Midbrain (tissue), 1 donor: Measurements from ENCODE around the gene NYAP2.

Experiments used
- DNase-seq: peaks from one replicate; lab custom pipeline; 2025; lab: John Stamatoyannopoulos, UW

The NYAP2 gene

DNA sequence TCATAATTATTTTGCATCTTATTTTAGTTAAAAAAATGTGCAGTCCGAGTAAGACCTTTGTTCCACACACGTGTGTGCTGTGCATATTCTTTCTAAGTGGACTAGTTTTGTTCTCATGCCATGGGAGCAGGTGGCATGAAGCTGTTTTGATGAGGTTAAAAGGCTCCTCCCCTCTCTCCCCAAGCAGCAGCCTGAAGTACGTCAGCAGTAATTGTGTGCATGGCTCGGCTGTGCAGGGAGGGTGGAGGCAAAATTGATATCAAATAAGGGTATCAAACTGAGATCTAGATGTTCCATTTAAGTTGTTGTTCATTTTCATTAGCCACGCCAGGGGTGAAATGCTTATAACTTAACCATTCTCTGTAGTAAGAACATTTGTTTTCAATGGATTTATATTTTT, at the start of gene NYAP2:
TSS of gene NYAP2 (plus strand) at position 207 of the 400 bp plus-strand sequence. CDS start 9,171 bp downstream, outside the sequence.
- DNase-seq: no peak

DNA sequence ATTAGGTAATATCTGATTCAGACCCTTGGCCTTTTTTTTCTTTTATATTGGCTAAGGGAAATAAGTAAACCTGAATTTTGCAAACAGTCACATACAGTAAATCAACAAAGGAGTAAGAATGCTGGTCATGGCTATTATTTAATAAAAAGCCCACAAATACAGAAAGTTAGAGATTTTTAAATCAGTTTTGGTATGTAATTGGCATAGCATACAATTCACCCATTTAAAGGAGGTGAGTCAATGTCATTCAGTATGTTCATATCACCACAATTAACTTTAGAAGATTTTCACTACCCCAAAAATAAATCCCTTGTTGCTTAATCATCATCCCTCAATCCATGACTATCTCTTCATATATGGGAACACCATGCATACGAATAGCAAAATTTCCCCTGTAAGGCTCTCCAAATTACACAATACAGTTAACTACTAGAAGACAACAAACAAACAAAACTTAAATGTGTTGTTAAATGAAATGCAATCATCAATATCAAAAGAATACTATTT, 45.9 kb upstream of the NYAP2 start:
- DNase-seq: no peak

DNA sequence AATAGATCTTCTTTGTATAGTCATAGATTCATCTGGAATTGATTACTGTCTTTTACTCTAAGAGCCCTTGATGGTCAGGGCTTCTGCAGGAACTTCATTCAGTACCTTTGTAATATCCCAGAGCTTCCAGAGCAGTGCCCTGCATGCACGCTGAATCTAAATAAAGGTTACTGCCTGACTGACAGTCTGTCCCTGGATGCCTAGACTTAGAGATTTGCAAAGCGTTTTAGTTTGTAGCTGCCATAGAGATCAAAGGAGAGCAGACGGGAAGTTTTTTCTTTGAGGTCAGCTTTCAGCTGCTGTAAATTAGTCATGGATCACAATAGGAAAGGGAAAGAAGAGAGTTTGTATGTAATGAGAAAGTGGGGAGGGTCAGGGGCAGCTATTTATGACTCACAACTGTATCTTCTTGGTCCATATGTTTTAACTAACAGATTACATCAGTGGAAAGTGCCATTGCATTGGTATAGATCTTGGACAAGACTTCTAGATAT, 45.2 kb upstream of the NYAP2 start:
- no peak for DNase-seq

DNA sequence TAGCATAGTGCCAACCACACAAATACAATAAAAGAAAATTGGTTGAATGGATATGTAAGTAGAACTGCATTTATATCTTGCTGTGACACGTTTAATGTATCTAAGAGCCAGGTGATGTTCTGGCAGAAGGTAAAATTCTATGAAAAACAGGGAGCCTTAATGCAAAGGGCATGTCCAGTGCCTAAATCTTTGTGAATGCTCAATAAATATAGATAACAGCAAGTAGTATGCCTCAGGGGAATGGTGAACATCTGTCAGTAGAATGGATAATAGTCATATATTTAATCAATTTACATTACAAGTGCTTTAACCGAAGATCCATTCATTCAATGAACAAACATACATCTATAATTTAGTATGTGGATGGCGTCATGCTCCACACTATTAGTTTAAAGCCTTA, 43.7 kb upstream of the NYAP2 start:
- no peak for DNase-seq

DNA sequence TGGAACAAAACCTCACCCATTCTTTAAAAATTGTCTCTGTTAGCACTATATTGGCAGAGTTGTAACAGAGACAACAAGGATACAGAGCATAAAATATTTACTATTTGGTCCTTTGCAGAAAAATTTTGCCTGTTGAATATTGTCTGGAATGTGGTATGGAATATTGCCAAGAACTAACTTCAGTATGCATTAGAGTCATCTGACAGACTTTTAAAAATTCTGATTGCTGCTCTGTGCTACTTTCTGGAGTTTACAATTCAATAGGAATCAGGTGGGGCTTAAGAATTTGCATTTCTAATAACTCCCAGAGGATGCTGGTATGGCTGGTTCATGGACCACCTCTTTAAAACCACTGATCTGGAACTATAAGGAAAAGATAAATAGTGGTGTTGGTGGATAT, 32.8 kb upstream of the NYAP2 start:
- DNase-seq: no peak

DNA sequence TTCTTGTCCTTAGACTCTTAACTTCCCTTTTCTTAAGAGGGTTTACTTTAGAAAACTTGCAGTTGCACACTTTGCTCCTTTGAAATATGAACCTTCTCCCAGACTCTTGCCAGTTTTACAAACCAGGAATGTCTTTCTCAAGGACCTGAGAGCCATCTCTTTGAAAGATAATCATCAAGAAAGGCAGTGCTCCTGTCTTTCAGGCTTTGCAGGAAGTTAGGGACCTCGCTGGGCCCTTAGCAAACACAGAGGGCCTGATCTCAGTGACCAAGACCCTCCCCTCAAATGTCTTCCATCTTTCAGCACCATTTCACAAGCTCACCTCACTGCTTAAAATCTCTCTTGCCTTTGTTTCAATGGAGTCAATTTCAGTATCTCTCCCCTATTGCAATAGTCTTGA, 32.0 kb upstream of the NYAP2 start:
- no peak for DNase-seq

DNA sequence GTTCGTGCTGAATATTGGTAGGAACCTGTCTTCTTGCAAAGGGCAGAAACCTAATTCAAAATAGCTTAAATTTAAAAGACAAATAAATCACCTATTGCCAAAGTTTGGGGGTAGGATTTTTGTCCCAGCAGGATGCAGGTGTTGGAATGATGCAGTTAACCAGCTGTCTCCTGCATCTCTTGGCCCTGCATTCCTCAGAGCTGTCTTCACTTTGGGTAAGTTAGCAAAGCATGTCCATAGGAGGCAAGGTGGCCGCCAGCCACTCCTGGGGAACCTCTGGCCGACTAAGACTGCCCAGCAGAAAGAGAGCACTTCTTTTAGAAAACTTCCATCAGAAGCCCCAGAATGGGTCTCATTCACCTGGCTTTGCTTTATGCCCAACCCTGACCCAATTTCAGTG, 20.5 kb upstream of the NYAP2 start:
- no peak for DNase-seq

DNA sequence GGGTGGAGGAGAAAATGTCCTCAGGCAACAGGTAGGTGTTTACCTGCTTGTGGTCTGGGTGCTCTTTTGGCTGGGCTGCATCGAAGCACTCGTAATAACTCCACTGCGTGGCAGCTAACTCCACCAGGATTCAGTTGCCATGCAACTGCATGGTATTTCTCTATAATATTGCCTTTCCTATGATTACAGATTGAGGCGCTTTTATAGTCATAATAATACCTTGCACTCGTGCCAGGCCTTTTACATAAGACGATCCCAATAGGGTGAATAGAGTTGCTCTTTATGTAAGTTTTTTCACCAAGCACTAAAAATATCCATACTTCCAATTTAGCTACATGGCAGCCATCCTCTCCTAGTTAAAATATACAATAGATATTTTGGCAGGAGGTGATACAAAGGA, 19.7 kb upstream of the NYAP2 start:
- no peak for DNase-seq

DNA sequence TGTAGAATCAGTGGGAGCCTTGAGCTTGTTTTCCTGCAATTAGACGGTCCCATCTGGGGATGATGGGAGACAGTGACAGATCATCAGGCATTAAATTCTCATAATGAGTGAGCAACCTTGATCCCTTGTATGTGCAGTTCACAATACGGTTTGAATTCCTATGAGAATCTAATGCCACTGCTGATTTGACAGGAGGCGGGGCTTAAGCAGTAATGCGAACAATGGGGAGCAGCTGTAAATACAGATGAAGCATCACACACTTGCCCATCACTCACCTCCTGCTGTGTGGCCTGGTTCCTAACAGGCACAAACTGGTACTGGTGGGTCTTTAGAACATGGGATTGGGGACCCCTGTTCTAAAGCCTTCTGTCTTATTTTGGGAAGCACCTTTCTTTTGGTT, 17.9 kb upstream of the NYAP2 start:
- no peak for DNase-seq

DNA sequence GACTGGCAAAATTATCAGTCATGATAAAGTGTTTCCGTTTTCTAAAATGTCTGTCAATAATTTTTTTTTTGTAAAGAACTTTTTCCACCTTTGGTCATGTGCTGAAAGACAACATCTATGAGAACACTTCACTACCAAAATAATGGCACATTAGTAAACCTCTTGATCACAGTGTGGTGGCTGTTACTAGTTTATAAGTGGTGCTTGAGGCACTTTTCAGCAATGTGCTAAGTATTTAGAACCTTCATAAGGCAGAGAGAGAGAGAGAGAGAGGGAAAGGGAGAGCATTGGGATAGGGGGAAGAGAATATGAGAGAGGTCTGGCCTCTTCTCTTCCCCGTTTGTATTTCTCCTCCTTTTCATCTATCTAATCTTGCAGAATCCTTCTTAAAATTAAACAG, 1.1 kb upstream of the NYAP2 start:
- DNase-seq: no peak

DNA sequence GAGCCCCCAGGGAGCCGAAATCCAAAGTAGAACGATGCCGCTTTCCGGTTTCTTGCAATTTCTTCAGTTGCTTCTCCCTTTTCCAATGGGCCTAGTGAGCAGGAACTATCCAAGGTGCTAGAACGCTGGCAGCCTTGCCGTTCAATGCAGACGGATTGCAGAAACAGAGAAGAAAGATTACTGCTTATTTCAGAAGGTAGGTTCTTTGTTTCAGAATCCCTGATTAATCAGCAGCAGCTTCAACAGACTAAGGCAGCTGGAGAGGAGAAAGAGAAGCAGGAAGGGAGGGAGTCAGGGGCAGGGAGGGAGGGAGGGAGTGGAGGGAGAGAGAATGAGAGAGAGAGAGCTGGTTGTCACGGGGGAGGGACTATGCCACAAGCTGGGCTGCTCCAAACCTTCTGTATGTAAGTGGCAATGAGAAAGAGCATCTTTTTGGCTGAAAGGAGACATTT, 576 bp downstream of the NYAP2 start:
- peak; percentile 61 for DNase-seq

DNA sequence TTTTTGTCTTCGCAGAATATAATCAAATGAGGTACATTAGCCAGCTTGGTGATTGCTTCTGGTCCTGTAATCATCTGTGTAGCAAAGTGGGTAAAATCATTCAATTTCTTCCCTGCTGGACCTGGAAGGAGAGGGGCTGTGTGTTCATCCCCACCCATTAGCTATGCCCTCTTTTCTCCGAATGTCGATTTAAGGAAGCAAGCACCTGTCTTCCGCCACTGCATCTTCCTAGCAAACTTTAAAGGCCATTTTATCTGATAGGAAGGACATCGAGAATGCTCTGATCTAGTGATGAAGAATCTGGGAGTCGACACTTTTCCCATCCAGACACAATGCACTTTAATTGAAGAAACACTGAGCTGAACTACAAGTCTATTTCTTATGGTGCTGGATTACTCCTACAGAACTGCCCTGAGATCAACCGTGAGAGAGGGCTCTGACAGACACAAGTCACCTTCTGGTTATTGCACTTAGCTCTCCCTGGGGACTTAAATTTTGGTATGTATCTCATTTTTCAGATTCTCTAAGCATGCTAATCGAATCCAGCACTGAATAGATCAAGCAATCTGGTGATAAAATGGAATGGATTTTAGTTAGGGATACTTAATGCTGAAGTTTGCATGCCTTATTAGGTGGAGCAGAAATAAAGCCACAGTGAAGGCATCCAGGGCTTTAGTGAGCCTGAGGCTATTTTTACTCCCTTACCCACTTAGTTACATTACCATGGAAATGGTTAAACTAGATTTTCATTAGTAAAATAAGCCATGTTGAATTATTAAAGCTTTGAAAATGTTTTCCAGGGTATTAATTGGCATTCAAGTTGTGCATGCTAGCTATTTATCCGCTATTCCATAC, 1.3 kb downstream of the NYAP2 start:
- DNase-seq: no peak

DNA sequence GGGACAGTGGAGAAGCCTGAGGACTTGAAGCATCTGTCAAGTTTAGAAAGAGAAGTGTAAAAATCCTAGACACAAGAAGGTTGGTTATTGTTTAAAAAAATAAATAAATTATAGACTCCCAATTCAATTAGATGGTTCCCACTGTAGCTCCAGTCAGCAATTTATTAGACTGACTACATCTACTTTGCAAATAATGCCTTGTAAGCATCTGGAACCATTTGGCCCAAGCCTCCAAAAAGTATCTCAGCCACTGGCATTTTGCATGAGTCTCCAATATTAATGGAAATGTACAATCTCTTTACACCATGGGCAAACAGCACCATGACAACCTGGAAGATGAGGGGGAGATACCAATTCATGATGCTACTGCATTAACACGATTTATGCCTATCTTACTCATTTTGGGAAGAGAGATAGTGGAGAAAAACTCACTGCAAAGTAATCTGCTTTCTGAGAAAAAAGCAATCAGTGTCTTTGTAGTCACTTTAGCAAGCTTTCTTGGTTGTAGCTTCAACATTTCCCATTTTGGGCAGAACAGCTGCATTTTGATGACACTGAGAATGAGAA, 2.8 kb downstream of the NYAP2 start:
- no peak for DNase-seq

DNA sequence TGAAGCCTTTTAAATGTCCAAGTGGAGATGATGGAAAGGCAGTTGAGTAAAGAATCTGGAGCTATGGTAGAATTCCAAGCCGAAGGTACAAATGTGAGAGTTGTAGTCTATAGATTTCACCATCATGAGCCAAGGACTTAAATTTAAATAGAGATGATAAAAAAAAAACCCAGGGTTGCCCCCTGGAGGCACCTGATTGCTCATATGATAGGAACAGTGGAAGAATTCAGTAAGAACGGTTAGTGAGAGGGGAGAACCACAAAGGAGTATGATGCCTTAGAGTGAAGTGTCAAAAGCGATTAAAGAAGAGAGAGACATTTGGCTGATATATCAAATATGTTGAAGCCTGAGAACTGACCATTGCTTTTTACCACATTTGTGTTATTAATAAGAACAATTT, 11.9 kb downstream of the NYAP2 start:
- no peak for DNase-seq

DNA sequence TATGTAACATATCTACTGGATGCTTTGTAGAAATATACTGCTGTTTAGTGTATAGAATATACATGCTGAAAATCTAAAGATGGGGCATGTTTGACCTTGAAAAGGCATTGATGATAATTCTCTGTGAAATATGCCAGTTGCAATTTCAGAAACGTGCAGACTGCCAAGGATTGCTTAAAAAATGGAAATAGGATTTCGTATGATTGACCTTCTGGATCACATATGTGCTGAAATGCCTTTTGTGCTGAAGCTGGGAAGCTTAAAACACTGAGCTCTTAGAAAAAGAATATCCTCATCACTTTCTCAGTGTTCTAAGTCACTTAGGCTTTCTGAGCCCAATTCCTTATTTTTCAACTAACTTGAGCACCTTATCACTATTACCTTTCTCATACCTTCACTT, 14.3 kb downstream of the NYAP2 start:
- DNase-seq: no peak

DNA sequence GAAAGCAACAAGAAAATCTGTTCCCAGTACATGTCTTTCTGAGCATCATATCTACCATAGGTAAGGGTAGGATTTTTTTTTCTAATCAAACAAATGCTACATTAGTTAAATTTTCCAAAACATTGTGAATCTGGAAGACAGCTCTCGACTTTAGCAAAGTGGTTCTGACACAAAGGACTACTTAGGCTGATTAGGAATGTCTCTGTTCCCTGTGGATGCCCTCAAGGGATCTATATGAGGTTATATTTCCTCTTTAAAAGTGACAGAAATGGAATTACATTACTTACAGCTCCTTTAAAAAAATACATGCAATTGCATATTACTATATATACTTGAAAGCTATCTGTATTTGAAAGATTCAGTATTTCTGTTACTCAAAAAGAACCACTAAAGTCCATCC, 15.4 kb downstream of the NYAP2 start:
- DNase-seq: no peak

DNA sequence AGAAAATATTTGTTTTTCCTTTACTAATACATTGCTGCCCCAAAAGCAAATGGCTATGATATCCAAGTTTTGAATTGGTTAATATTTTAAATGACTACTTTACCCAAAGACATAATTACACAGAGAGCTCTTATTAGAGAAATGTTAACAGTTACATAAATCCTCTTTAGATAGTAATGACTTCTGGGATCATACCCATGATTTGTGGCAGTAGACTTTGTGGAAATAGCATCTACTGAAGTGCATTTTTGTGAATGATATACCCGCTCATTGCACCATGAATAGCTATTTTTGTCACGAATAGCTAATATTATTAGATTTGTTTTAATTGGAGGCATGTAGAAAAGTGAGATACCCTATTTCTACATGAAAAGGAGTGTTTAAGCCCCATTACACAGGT, 15.8 kb downstream of the NYAP2 start:
- DNase-seq: no peak

DNA sequence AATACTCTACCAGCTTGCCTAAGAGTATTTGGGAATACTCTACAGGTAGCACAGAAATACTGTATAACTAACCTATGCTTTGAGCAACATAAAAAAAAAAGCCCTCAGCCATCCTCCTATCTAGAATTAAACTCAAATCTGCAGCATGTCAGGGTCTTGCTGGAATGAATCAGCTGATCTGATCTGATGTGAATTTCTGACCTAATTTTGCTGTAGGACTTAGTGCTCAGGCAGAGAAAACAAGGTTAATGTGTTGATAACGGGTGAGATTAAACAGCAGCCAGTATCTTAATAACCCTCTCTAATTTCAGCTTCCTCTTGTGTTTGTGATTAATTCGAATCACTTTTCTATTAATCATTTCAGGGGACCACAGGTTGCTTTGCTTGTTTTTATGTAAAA, 16.3 kb downstream of the NYAP2 start:
- no peak for DNase-seq

DNA sequence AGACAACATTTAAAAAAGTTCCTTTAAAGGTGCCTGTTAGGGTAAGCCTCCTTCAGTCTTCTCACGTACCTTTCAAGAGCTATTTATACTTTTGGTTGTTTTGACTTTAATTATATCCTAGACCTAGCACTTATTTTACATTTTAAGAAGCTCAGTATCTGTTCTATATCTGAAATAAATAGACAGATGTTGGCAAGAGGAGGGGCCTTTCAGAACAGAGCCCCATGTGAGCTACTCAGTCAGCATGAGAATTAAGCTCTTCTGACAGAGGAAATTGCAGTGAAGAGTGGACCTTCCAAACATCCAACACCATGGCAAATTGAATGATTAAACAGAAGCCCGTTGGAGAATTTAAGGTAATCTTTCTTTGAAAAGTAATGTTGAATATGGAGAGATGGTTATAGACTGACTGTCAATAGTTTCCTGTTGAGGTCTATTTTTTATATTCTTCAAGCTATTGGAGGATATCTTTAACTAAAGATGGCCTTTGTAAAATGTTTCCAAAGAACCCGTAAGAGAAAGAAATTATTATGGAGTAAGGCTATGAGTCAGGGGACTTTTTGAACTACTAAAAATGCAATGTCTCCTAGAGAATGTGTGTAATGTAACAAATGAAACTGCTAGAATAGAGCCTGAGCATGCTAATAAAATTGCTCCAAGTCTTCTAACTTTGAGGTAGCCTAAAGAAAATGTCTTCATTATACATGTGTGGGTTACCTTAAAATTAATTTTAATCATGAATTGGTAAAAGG, 17.3 kb downstream of the NYAP2 start:
- DNase-seq: no peak

DNA sequence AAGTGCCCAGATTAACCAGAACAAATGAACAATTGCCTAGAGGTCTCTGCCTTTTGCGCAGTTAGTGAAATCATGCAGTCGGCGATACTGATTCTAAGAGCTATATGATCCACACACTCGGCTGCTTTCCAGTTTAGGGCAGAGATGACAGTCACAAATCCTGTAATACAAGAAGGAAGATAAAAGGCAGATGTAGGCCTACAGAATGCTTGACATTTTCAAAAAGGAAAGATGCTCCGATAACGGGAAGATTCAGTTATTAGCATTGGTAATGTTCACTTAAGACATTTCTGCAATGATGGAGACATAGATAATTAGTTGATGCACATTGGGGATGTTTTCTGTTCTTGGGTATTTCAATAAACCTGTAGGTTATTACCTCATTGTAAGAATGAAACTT, 19.5 kb downstream of the NYAP2 start:
- DNase-seq: no peak

DNA sequence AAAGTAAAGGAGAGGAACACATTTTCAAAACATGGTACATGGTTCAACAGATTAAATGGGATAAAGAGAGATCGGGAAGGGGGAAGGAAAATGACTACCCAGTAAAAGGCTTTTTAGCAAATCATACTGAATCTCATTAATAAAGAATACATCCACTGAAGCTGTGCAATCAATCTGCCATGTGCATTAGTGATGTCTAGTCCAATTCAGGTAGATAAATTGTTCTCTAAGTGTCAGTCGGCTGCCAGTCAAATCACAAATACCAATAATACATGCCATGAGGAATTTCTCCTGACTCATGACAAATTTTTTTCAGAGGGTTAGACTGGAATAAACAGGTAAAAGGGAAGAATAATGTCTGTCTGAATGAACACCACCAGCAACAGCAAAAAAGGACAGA, 22.6 kb downstream of the NYAP2 start:
- no peak for DNase-seq

DNA sequence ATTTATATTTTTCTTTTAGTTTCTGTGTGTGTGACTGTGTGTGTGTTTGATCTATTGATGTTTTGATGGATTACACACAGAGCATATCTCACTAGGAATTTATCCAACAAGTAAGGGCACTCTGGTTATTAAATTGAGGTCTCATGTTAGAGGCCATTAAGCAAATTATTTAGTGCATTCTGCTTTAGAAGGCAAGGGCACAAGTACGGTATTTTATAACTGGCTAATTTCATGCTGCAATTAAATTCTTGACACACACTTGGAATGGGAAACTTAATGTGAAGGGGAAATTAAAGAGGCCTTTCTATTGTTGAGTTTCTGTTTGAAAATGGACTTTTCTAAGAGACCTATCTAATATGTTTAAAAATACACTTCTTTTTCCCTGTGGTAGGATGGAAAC, 25.8 kb downstream of the NYAP2 start:
- DNase-seq: no peak

DNA sequence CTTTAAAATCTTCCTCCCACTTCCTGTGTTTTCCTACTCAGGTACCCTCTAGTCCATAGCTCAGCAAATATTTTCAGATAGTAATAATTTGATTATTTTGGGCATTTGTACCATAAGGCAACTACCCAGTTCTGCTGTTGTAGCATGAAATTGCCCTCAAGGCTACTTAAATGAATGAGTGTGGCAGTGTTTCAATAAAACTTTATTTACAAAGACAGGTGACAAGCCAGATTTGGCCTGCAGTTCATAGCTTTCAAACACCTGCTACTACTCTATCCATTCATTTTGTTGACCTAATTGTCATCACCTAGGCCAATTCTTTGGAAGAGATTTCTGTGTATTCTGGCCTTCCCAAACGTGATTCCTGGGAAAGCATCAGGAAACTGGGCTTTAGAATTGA, 28.9 kb downstream of the NYAP2 start:
- no peak for DNase-seq
